A549 (cell line): Measurements from ENCODE around the gene ZKSCAN5. TPM values are rescaled to one million over a fixed set of nuclear protein-coding genes. Genes with fewer than 3 reads are reported as not detected.

ENCODE experiments used
- ATAC-seq, 2 experiments: fragments of 200-7000 bp in 1 of 2; fragments of >200 bp in 1 of 2; cut with Nextera tagmentation in 1 of 2; cut with Tn5 transposase in 1 of 2; 3 replicates each; pipeline versions ENCODE4 v1.8.0 to v1.9.1; 2018 to 2020; ENCODE audit warnings: mild to moderate bottlenecking in 1 of 2, moderate library complexity in 1 of 2
- CTCF ChIA-PET: fragments of 300-600 bp; sonication (Branson Sonifier 250); formaldehyde crosslinking; extraction: SDS; loops from one replicate; lab custom pipeline; 2021; ENCODE audit warnings: antibody characterized with exemption, inconsistent platforms; lab: Yijun Ruan, JAX
- POLR2A ChIA-PET: fragments of 350-600 bp; formaldehyde crosslinking; extraction: SDS; loops from one replicate; lab custom pipeline; 2021; ENCODE audit warnings: antibody characterized with exemption, inconsistent platforms; lab: Yijun Ruan, JAX
- DNase-seq, 2 experiments: peaks; one replicate each; pipeline versions ENCODE4 v3.0.0 to v3.0.0-alpha.2; 2011 to 2016; ENCODE audit warnings: low read depth in 1 of 2, low spot score in 1 of 2
- FAIRE-seq: peaks from 2 replicates; lab custom pipeline; 2011; peaks lifted over from hg19 to GRCh38; lab: Jason Lieb, UNC
- H3K27ac ChIP-seq, 2 experiments: fragments of >200 bp; sonication (Bioruptor Twin); formaldehyde crosslinking; 3 replicates each; pipeline ENCODE4 v1.5.1; 2016 to 2017
- H3K4me1 ChIP-seq: fragments of >200 bp; sonication (Bioruptor Twin); formaldehyde crosslinking; 3 replicates; pipeline ENCODE4 v1.6.1; 2016
- H3K4me2 ChIP-seq: fragments of >200 bp; sonication (Bioruptor Twin); formaldehyde crosslinking; 3 replicates; pipeline ENCODE4 v1.6.1; 2016
- H3K4me3 ChIP-seq: fragments of >200 bp; sonication (Bioruptor Twin); formaldehyde crosslinking; 3 replicates; pipeline ENCODE4 v1.5.1; 2016
- H3K9me3 ChIP-seq: fragments of >200 bp; sonication (Bioruptor Twin); formaldehyde crosslinking; 3 replicates; pipeline ENCODE4 v1.6.1; 2016
- ATOH8 ChIP-seq: fragments of 250-450 bp; sonication (Bioruptor Pico); IDR thresholded peaks from 2 replicates; pipeline ENCODE4 v1.5.0; 2020; ENCODE audit warnings: low read depth, mild to moderate bottlenecking, moderate library complexity
- EHF ChIP-seq: fragments of 250-450 bp; sonication (Bioruptor Pico); IDR thresholded peaks from 2 replicates; pipeline ENCODE4 v1.5.0; 2020; ENCODE audit warnings: mild to moderate bottlenecking
- FOSB ChIP-seq: fragments of 250-450 bp; sonication (Bioruptor Pico); IDR thresholded peaks from 2 replicates; pipeline ENCODE4 v1.5.0; 2020; ENCODE audit warnings: mild to moderate bottlenecking, moderate library complexity
- FOSL2 ChIP-seq, 2 experiments: fragments of 450-650 bp in 1 of 2; fragments of >200 bp in 1 of 2; sonication (Bioruptor Twin) in 1 of 2; formaldehyde crosslinking; IDR thresholded peaks; 2 replicates each; pipeline versions ENCODE4 v1.5.0 to v1.6.1; 2016 to 2020; ENCODE audit warnings: mild to moderate bottlenecking in 1 of 2, moderate library complexity in 1 of 2
- FOXS1 ChIP-seq: fragments of 250-450 bp; sonication (Bioruptor Pico); IDR thresholded peaks from 2 replicates; pipeline ENCODE4 v1.5.0; 2020; ENCODE audit warnings: mild to moderate bottlenecking, moderate library complexity
- GATA3 ChIP-seq: IDR thresholded peaks from 2 replicates; pipeline ENCODE4 v1.6.1; 2012; ENCODE audit warnings: borderline replicate concordance
- HEYL ChIP-seq: fragments of 250-450 bp; sonication (Bioruptor Pico); IDR thresholded peaks from 2 replicates; pipeline ENCODE4 v1.8.0; 2021; ENCODE audit warnings: mild to moderate bottlenecking, moderate library complexity
- HOXB13 ChIP-seq: fragments of 250-450 bp; sonication (Bioruptor Pico); IDR thresholded peaks from 2 replicates; pipeline ENCODE4 v1.5.0; 2020; ENCODE audit warnings: low read depth, mild to moderate bottlenecking, moderate library complexity
- KDM5A ChIP-seq: fragments of 200-600 bp; sonication (generic); IDR thresholded peaks from 2 replicates; pipeline ENCODE4 v1.6.1; 2016; ENCODE audit warnings: antibody characterized with exemption, mild to moderate bottlenecking
- MAZ ChIP-seq: fragments of 150-350 bp; IDR thresholded peaks from 2 replicates; pipeline ENCODE4 v1.6.1; 2014; ENCODE audit warnings: antibody characterized with exemption, low read depth, low read length, borderline replicate concordance
- NFE2L2 ChIP-seq: fragments of 150-350 bp; conservative IDR thresholded peaks from 2 replicates; pipeline ENCODE4 v1.6.1; 2014; ENCODE audit warnings: low read length
- NR3C1 ChIP-seq: fragments of >200 bp; sonication (Bioruptor Twin); formaldehyde crosslinking; IDR thresholded peaks from 3 replicates; pipeline ENCODE4 v1.6.1; 2017
- POLR2AphosphoS2 ChIP-seq: conservative IDR thresholded peaks from 2 replicates; pipeline ENCODE4 v1.6.1; 2012; ENCODE audit warnings: low read length, improper control_type of control experiment, inconsistent platforms
- RAD21 ChIP-seq, 2 experiments: fragments of >200 bp in 1 of 2; sonication (Bioruptor Twin) in 1 of 2; formaldehyde crosslinking in 1 of 2; IDR thresholded peaks in 1 of 2; conservative IDR thresholded peaks in 1 of 2; 2 replicates in 1 of 2; 3 replicates in 1 of 2; pipeline ENCODE4 v1.6.1; 2012 to 2018; ENCODE audit warnings: inconsistent platforms in 1 of 2
- RARB ChIP-seq: fragments of 250-450 bp; sonication (Bioruptor Pico); IDR thresholded peaks from 2 replicates; pipeline ENCODE4 v1.8.0; 2021; ENCODE audit warnings: mild to moderate bottlenecking, moderate library complexity
- USF2 ChIP-seq: fragments of 450-650 bp; IDR thresholded peaks from 2 replicates; pipeline ENCODE4 v1.6.1; 2014; ENCODE audit warnings: antibody characterized with exemption
- ZNF302 ChIP-seq: fragments of 250-450 bp; sonication (Bioruptor Pico); IDR thresholded peaks from 2 replicates; pipeline ENCODE4 v1.9.0; 2021; ENCODE audit warnings: inconsistent platforms, mild to moderate bottlenecking, moderate library complexity
- ZSCAN20 ChIP-seq: fragments of 250-450 bp; sonication (Bioruptor Pico); IDR thresholded peaks from 2 replicates; pipeline ENCODE4 v1.8.0; 2022; ENCODE audit warnings: mild to moderate bottlenecking, moderate library complexity
- WGBS: methylation state at CpG from one replicate; pipeline ENCODE4 v1.1.6; 2017; ENCODE audit errors: missing lambda C conversion rate; 5-methylcytosine and 5-hydroxymethylcytosine counted together
- polyA plus RNA-seq, 4 experiments: library from polyadenylated mRNA; depleted of rRNA in 3 of 4; stranded (reverse); fragments of >200 nt; fragmentation: RNase III in 1 of 4; extraction: RNeasy Plus Mini Kit Qiagen cat#74134 plus additional on column Dnase treatment in 1 of 4; gene quantifications; 2 replicates in 3 of 4; 3 replicates in 1 of 4; pipeline ENCODE4 v1.2.3, GENCODE V29; 2011 to 2017
- TF ChIP-seq, protein P1 (sequence below): IDR thresholded peaks from 2 replicates; pipeline ENCODE4 v1.6.1; 2012
- TF ChIP-seq, protein P2 (sequence below): fragments of >200 bp; sonication (Bioruptor Twin); formaldehyde crosslinking; IDR thresholded peaks from 2 replicates; pipeline ENCODE4 v1.6.1; 2016
- TF ChIP-seq, protein P3 (sequence below): IDR thresholded peaks from 2 replicates; pipeline ENCODE4 v1.6.1; 2012; ENCODE audit warnings: low read depth, borderline replicate concordance

Gene ZKSCAN5
- polyA plus RNA-seq, 2 of the 4 experiments (the other 2 are of a cell fraction), result 8.2 to 15.7 TPM

GRCh38 chr7:99455874-99456273 is 48.6 kb upstream of the ZKSCAN5 start:
- Histone ChIP-seq H3K9me3 (no peaks in the 10 kb centered on the region), H3K4me1 (no peaks in the 10 kb centered on the region), H3K4me2 (no peak overlapping the region), H3K27ac (no peak overlapping the region), H3K4me3 (no peak overlapping the region)
- no peak for FAIRE-seq
- TF ChIP-seq RAD21 (conservative IDR thresholded peaks at IDR 0.05 in 1 of 2, IDR thresholded peaks at IDR 0.05 in 1 of 2) (no peak), NR3C1 (no peak), GATA3 (no peak), KDM5A (no peak), ATOH8 (CRISPR knock-in tag) (no peak), FOSB (CRISPR knock-in tag) (no peak), ZNF302 (CRISPR knock-in tag) (no peak)
- TF ChIP-seq, protein P1, sequence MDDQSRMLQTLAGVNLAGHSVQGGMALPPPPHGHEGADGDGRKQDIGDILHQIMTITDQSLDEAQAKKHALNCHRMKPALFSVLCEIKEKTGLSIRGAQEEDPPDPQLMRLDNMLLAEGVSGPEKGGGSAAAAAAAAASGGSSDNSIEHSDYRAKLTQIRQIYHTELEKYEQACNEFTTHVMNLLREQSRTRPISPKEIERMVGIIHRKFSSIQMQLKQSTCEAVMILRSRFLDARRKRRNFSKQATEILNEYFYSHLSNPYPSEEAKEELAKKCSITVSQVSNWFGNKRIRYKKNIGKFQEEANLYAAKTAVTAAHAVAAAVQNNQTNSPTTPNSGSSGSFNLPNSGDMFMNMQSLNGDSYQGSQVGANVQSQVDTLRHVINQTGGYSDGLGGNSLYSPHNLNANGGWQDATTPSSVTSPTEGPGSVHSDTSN, result no peak
- no peak for ATAC-seq
- ChIA-PET POLR2A (interaction anchor here (0.9 to 1.2 kb wide), 2 partner anchors 10 to 18 kb away, joined by 4 to 5 read pairs; partner anchors contain the start of genes CPSF4 and PTCD1), CTCF (interaction anchor here (1.1 to 12.6 kb wide), 2 partner anchors 8 to 9 kb away, joined by 4 to 92 read pairs; no protein-coding TSS in a partner anchor)
- no peak for DNase-seq
- WGBS, result 86% methylated on average over 8 of the region's 9 CpGs

DNA sequence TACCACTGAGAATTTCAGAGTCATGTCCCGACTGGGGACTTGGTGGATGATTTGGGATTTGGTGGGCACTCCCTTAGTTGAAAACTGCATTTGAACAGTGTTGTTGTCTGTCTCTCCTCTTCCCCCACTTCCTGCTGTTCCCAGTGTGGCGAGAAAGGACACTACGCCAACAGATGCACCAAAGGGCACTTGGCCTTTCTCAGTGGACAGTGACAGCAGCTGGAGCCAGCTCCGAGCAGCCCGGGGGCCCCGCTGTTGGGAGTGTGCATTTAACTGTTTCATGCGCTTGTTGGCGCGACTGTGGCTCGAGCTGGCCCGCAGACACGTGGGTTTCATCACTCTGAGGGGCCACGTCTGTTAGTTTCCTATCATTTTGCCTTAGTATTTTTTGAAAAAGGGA is 48.2 kb upstream of the ZKSCAN5 start:
- ChIA-PET POLR2A (interaction anchor here (0.9 to 1.2 kb wide), 2 partner anchors 10 to 18 kb away, joined by 4 to 5 read pairs; partner anchors contain the start of genes CPSF4 and PTCD1), CTCF (interaction anchor here (12.6 kb wide), 1 partner anchor 9 kb away, joined by 92 read pairs; no protein-coding TSS in a partner anchor)
- 88% methylated on average over 13 of the region's 13 CpGs for WGBS
- H3K4me2 ChIP-seq, result no peak overlapping the region
- H3K9me3 ChIP-seq, result no peaks in the 10 kb centered on the region
- no peak overlapping the region for H3K4me3 ChIP-seq
- no peak for DNase-seq
- H3K27ac ChIP-seq, result no peak overlapping the region
- no peaks in the 10 kb centered on the region for H3K4me1 ChIP-seq
- TF ChIP-seq HOXB13 (CRISPR knock-in tag) (no peak), ZNF302 (CRISPR knock-in tag) (no peak), USF2 (no peak), NFE2L2 (no peak), EHF (CRISPR knock-in tag) (no peak), HEYL (CRISPR knock-in tag) (no peak), ZSCAN20 (CRISPR knock-in tag) (no peak)
- TF ChIP-seq, all 56 proteins: peak for 0
- FAIRE-seq (no peak), ATAC-seq (no peak)

GRCh38 chr7:99457050-99457649 is 47.3 kb upstream of the ZKSCAN5 start:
- no peak overlapping the region for H3K4me3 ChIP-seq
- WGBS, result 90% methylated on average over 5 of the region's 6 CpGs
- no peak overlapping the region for H3K27ac ChIP-seq
- no peak for ATAC-seq
- no peak overlapping the region for H3K4me2 ChIP-seq
- DNase-seq, result no peak
- no peaks in the 10 kb centered on the region for H3K9me3 ChIP-seq
- TF ChIP-seq MAZ, result no peak
- TF ChIP-seq, protein P2, sequence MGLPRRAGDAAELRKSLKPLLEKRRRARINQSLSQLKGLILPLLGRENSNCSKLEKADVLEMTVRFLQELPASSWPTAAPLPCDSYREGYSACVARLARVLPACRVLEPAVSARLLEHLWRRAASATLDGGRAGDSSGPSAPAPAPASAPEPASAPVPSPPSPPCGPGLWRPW, result no peak
- no peak for TF ChIP-seq FOXS1
- no peak for TF ChIP-seq RARB
- TF ChIP-seq FOSL2 (IDR thresholded peaks at IDR 0.05), result no peak
- TF ChIP-seq FOSL2 (CRISPR knock-in tag; IDR thresholded peaks at IDR 0.05), result no peak
- TF ChIP-seq ZNF302 (CRISPR knock-in tag), result no peak
- no peak for TF ChIP-seq HOXB13 (CRISPR knock-in tag)
- TF ChIP-seq USF2, result no peak
- TF ChIP-seq, protein P3, sequence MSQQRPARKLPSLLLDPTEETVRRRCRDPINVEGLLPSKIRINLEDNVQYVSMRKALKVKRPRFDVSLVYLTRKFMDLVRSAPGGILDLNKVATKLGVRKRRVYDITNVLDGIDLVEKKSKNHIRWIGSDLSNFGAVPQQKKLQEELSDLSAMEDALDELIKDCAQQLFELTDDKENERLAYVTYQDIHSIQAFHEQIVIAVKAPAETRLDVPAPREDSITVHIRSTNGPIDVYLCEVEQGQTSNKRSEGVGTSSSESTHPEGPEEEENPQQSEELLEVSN, result no peak
- no peak for TF ChIP-seq POLR2AphosphoS2
- TF ChIP-seq GATA3, result no peak
- TF ChIP-seq HEYL (CRISPR knock-in tag), result no peak
- TF ChIP-seq, all 56 proteins: peak for 0
- no peaks in the 10 kb centered on the region for H3K4me1 ChIP-seq
- FAIRE-seq, result no peak
- ChIA-PET POLR2A (interaction anchor here (0.6 to 0.8 kb wide), 3 partner anchors 19 to 462 kb away, joined by 3 read pairs; partner anchors contain the start of genes CPSF4, PTCD1 and TRIM4), CTCF (interaction anchor here (12.6 kb wide), 1 partner anchor 10 kb away, joined by 92 read pairs; no protein-coding TSS in a partner anchor)
